Endothelial cell of umbilical vein (primary cell): Measurements from ENCODE around the gene POLE4. TPM values are rescaled to one million over a fixed set of nuclear protein-coding genes. Genes with fewer than 3 reads are reported as not detected.

Source experiments
- BruUV-seq: library from RNA; stranded (reverse); fragments of 400-500 nt; replicated peaks from 2 replicates; lab custom pipeline; 2021; lab: Mats Ljungman, UMichigan
- CTCF ChIA-PET: fragments of 300-600, 350-600 bp; sonication (Branson Sonifier 250); formaldehyde crosslinking; loops from one replicate; lab custom pipeline; 2021; ENCODE audit warnings: antibody characterized with exemption, inconsistent platforms; lab: Charles Lee
- POLR2A ChIA-PET: fragments of 300-600, 350-600 bp; sonication (Branson Sonifier 250); formaldehyde crosslinking; loops from one replicate; lab custom pipeline; 2021; ENCODE audit warnings: antibody characterized with exemption, inconsistent platforms; lab: Charles Lee
- DNase-seq: peaks from one replicate; pipeline ENCODE4 v3.0.0-alpha.2; 2011; ENCODE audit warnings: low read depth, low spot score
- FAIRE-seq: peaks from 2 replicates; lab custom pipeline; 2011; peaks lifted over from hg19 to GRCh38; lab: Jason Lieb, UNC
- H2AFZ ChIP-seq: 2 replicates; pipeline ENCODE4 v1.6.0; 2012; ENCODE audit warnings: low read depth, low read length, control low read depth, inconsistent platforms
- H3K27ac ChIP-seq: 2 replicates; pipeline ENCODE4 v1.5.1; 2011; ENCODE audit warnings: low read depth, mild to moderate bottlenecking, control low read depth, low read length, moderate library complexity; ENCODE audit not compliant: insufficient read depth
- H3K27me3 ChIP-seq, 2 experiments: 2 replicates each; pipeline versions ENCODE4 v1.6.0 to v1.6.1; 2011; ENCODE audit warnings: low read length in 2 of 2, mixed read lengths in 1 of 2; ENCODE audit not compliant: control insufficient read depth in 2 of 2, insufficient read depth in 2 of 2
- H3K36me3 ChIP-seq, 2 experiments: 2 replicates in 1 of 2; 3 replicates in 1 of 2; pipeline ENCODE4 v1.5.1; 2011; ENCODE audit warnings: low read length in 2 of 2, mild to moderate bottlenecking in 1 of 2, moderate library complexity in 1 of 2; ENCODE audit not compliant: control insufficient read depth in 2 of 2, insufficient read depth in 2 of 2; ENCODE audit errors: extremely low read depth in 1 of 2
- H3K4me1 ChIP-seq: 3 replicates; pipeline ENCODE4 v1.5.1; 2011; ENCODE audit warnings: mild to moderate bottlenecking, low read length; ENCODE audit not compliant: control insufficient read depth, insufficient read depth; ENCODE audit errors: extremely low read depth
- H3K4me2 ChIP-seq: 2 replicates; pipeline ENCODE4 v1.6.1; 2011; ENCODE audit warnings: low read length, control low read depth, mixed read lengths; ENCODE audit not compliant: insufficient read depth
- H3K4me3 ChIP-seq, 3 experiments: fragments of 200-600 bp in 1 of 3; sonication (generic), shearing (Covaris generic) in 1 of 3; replicated peaks in 1 of 3; 2 replicates each; pipeline ENCODE4 v1.5.1; 2011 to 2016; ENCODE audit warnings: control low read depth in 3 of 3, low read length in 3 of 3, mild to moderate bottlenecking in 2 of 3, inconsistent platforms in 1 of 3, low read depth in 1 of 3, moderate library complexity in 1 of 3; ENCODE audit not compliant: insufficient read depth in 1 of 3
- H3K79me2 ChIP-seq: 2 replicates; pipeline ENCODE4 v1.6.0; 2012; ENCODE audit warnings: low read length, inconsistent platforms; ENCODE audit not compliant: control insufficient read depth, insufficient read depth
- H3K9ac ChIP-seq: replicated peaks from 2 replicates; pipeline ENCODE3; 2011; ENCODE audit warnings: low read length, control low read depth; ENCODE audit not compliant: insufficient read depth; ENCODE audit errors: extremely low read depth
- H3K9me1 ChIP-seq: replicated peaks from 3 replicates; pipeline ENCODE4 v1.6.0; 2011; ENCODE audit warnings: mild to moderate bottlenecking, low read length; ENCODE audit not compliant: control insufficient read depth, insufficient read depth; ENCODE audit errors: extremely low read depth
- H3K9me3 ChIP-seq: replicated peaks from 2 replicates; pipeline ENCODE4 v1.5.1; 2012; ENCODE audit warnings: low read length, inconsistent platforms; ENCODE audit not compliant: control insufficient read depth, insufficient read depth
- H4K20me1 ChIP-seq: replicated peaks from 2 replicates; pipeline ENCODE3; 2011; ENCODE audit warnings: mild to moderate bottlenecking, low read length; ENCODE audit not compliant: control insufficient read depth, insufficient read depth; ENCODE audit errors: extremely low read depth
- EZH2 ChIP-seq: IDR thresholded peaks from 2 replicates; pipeline ENCODE4 v1.6.1; 2012; ENCODE audit warnings: borderline replicate concordance, low read depth, mild to moderate bottlenecking, moderate library complexity, low read length, inconsistent platforms; ENCODE audit not compliant: severe bottlenecking
- FOS ChIP-seq: IDR thresholded peaks from 2 replicates; pipeline ENCODE4 v1.6.1; 2011; ENCODE audit warnings: mild to moderate bottlenecking, low read length, moderate library complexity, borderline replicate concordance; ENCODE audit not compliant: insufficient read depth
- GATA2 ChIP-seq: IDR thresholded peaks from 2 replicates; pipeline ENCODE4 v1.7.0; 2011; ENCODE audit warnings: low read depth, mild to moderate bottlenecking, moderate library complexity, mixed read lengths, low read length; ENCODE audit not compliant: insufficient read length, insufficient read depth
- JUN ChIP-seq: IDR thresholded peaks from 2 replicates; pipeline ENCODE4 v1.6.1; 2011; ENCODE audit warnings: borderline replicate concordance, low read depth; ENCODE audit not compliant: insufficient read length, insufficient read depth
- MAX ChIP-seq: IDR thresholded peaks from 2 replicates; pipeline ENCODE4 v1.6.1; 2011; ENCODE audit not compliant: insufficient read depth, insufficient read length
- MYC ChIP-seq: IDR thresholded peaks from one replicate; pipeline ENCODE4 v1.6.1; 2011; ENCODE audit warnings: mild to moderate bottlenecking, low read depth, low read length
- POLR2A ChIP-seq: IDR thresholded peaks from 2 replicates; pipeline ENCODE4 v1.6.1; 2012; ENCODE audit warnings: low read depth, mild to moderate bottlenecking, control low read depth, low read length
- POLR2AphosphoS5 ChIP-seq: IDR thresholded peaks from 2 replicates; pipeline ENCODE4 v1.6.1; 2012; ENCODE audit warnings: low read depth, mild to moderate bottlenecking, control low read depth, low read length, moderate library complexity; ENCODE audit not compliant: insufficient read depth
- dilution Hi-C: fragments of 300-500 bp; cut with MboI; formaldehyde crosslinking; loops from one replicate; pipeline ENCODE4 v1.15.0; 2019; ENCODE audit warnings: low sequenced_read_pairs; ENCODE audit not compliant: extremely low pct_ligation_motif_present
- intact Hi-C: fragments of 100-400 bp; cut with micrococcal nuclease; formaldehyde crosslinking; loops from one replicate; pipeline ENCODE4 v1.10.0; 2022
- polyA plus RNA-seq, 4 experiments: library from polyadenylated mRNA; depleted of rRNA in 3 of 4; stranded (reverse) in 3 of 4; unstranded in 1 of 4; fragments of >200 nt; gene quantifications; 2 replicates each; pipeline versions ENCODE4 v1.2.1 to v1.2.3, GENCODE V29; 2011 to 2012; ENCODE audit warnings: missing spikeins in 1 of 4
- total RNA-seq: library from RNA; stranded (reverse); gene quantifications from 2 replicates; pipeline ENCODE4 v1.2.3, GENCODE V29; 2021
- TF ChIP-seq, protein P1 (sequence below), 2 donors: IDR thresholded peaks; 1 replicate in 1 of 2; 2 replicates in 1 of 2; pipeline ENCODE4 v1.5.1; 2011; ENCODE audit warnings: low read length in 2 of 2, mild to moderate bottlenecking in 2 of 2, moderate library complexity in 2 of 2, control low read depth in 1 of 2, inconsistent platforms in 1 of 2, low read depth in 1 of 2; ENCODE audit not compliant: insufficient read depth in 1 of 2; ENCODE audit errors: extremely low read depth in 1 of 2

The POLE4 gene
- total and polyA plus RNA-seq, 2 donors (not counting 3 experiments of a cell fraction or from before 2014, with no cell fraction given) = 21.4 to 42.6 TPM

DNA sequence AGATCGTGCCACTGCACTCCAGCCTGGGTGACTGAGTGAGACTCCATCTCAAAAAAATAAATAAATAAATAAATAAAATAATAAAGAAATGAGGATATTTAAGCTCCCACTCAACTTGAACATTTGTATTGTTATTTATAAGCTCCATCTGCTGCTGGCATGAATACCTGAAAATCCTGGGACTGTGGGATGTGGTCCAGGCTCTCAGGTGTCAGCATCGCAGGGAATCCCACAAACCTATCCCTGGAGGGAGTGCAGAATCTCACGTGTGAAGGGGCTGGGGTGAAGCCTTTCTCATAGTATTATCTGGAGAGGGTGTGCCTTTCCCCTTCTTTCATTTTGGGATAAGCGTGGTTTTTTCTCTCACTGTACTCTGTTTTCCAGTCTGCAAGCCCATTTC lies 47.4 kb upstream of the POLE4 start:
- H3K4me3 ChIP-seq = no peak overlapping the region
- peaks cover 5 to 8% of the 10 kb centered on the region in 2 experiments for H3K27me3 ChIP-seq
- H3K27ac ChIP-seq = no peak overlapping the region
- H3K9me1 ChIP-seq = no peaks in the 10 kb centered on the region
- TF ChIP-seq MAX = no peak
- TF ChIP-seq FOS = no peak
- TF ChIP-seq, protein P1, sequence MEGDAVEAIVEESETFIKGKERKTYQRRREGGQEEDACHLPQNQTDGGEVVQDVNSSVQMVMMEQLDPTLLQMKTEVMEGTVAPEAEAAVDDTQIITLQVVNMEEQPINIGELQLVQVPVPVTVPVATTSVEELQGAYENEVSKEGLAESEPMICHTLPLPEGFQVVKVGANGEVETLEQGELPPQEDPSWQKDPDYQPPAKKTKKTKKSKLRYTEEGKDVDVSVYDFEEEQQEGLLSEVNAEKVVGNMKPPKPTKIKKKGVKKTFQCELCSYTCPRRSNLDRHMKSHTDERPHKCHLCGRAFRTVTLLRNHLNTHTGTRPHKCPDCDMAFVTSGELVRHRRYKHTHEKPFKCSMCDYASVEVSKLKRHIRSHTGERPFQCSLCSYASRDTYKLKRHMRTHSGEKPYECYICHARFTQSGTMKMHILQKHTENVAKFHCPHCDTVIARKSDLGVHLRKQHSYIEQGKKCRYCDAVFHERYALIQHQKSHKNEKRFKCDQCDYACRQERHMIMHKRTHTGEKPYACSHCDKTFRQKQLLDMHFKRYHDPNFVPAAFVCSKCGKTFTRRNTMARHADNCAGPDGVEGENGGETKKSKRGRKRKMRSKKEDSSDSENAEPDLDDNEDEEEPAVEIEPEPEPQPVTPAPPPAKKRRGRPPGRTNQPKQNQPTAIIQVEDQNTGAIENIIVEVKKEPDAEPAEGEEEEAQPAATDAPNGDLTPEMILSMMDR (IDR thresholded peaks at IDR 0.05; ENCODE audit: extremely low read depth in 1 of 2, insufficient read depth in 1 of 2, low read depth in 1 of 2, low read length in 2 of 2) = no peak
- no peak for TF ChIP-seq JUN
- TF ChIP-seq GATA2 = no peak
- no peak for TF ChIP-seq POLR2AphosphoS5
- no peak for TF ChIP-seq EZH2
- no peak for TF ChIP-seq MYC
- TF ChIP-seq POLR2A = no peak
- peaks cover 3% of the 10 kb centered on the region for H3K4me1 ChIP-seq
- no TSS peak for BruUV-seq
- no peaks in the 10 kb centered on the region for H3K79me2 ChIP-seq
- no peaks in the 10 kb centered on the region for H3K36me3 ChIP-seq
- DNase-seq = no peak
- H2AFZ ChIP-seq = no peak overlapping the region
- H3K9ac ChIP-seq = no peak overlapping the region
- H3K4me2 ChIP-seq = no peak overlapping the region
- intact Hi-C loops (loop anchor here (10.0 kb wide), 1 partner anchor 714 kb away; no protein-coding TSS in a partner anchor), dilution Hi-C loops (no loop called here)
- POLR2A ChIA-PET = no interaction called here
- no peaks in the 10 kb centered on the region for H4K20me1 ChIP-seq
- CTCF ChIA-PET = no interaction called here
- FAIRE-seq = no peak
- H3K9me3 ChIP-seq = no peaks in the 10 kb centered on the region
